ENCODE data around the gene TIMM44.

TIMM44 gene

DNA sequence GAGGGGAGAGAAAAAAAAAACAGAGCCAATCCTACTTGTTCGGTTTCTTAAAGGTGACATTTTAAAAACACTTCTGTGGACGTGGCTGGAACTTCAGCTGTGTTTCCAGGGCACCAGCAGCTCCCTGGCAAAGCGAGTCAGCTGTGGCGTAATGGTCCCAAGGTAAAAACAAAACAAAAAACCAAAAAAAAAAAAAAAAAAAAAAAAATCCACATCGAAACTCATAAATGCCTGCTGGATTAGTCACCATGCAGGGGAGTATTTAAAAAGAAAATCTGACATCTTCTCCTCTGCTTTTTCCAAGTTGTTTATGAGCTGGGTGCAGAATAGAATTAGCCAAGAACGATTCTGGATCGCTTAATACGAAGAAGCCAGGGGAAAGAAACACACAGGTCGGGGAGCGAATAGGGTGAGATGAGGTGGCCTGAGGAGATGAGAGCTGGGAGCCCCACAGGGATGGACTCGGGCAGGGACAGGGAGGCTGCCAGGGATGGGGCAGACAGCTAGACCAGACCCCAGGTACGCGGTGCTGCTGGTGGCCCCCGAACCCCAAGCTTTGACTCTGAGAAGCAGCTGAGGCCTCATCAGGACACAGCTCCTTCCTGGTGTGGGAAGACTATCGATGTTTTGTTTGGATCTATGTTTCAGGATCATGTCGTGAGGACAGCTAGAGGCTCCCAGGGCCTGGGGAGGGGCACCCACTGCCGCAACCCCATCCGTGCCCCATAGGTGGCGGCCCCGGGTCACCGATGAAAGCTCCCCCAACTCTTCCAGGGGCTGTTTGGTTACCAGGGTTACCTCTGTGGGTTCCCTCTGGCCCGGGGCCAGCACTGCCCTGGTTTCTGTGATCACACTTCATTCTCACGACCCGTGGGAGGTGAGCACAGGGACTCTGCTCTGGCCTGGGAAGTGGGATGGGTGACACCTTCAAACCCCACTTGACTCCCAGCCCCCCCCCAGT, 14.4 kb downstream of the TIMM44 start:
- Mint-ChIP-seq H3K27ac (peak overlapping the region; percentile 50), H3K4me1 (peaks cover 12% of the 10 kb centered on the region), H3K36me3 (peaks cover 3% of the 10 kb centered on the region), H3K27me3 (peaks cover 1% of the 10 kb centered on the region), H3K4me3 (no peak overlapping the region), H3K9me3 (no peaks in the 10 kb centered on the region)
- DNase-seq (ENCODE audit: low spot score in 2 of 2): peak in 1 of 2 donors; percentile 71
- ATAC-seq (ENCODE audit: low read depth): peak; percentile 65

DNA sequence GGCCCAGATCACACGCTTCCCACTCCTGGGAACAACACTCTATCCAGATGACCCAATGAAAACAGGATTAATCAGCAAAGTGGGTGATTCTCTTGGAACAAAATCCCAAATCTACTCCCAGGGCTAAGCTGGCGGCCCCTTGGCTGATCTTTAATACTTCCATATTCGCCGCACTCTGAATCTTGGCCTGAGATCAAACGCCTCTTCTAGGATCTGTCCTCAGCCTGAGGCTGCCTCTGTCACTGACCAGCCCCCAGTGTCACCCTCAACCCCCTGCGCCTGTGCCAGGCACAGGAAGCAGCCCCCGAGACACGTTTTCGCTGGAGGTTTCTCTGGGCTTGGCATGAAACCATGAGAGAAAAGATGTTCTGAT, 15.1 kb downstream of the TIMM44 start:
- peaks cover 1% of the 10 kb centered on the region for H3K27me3 Mint-ChIP-seq

DNA sequence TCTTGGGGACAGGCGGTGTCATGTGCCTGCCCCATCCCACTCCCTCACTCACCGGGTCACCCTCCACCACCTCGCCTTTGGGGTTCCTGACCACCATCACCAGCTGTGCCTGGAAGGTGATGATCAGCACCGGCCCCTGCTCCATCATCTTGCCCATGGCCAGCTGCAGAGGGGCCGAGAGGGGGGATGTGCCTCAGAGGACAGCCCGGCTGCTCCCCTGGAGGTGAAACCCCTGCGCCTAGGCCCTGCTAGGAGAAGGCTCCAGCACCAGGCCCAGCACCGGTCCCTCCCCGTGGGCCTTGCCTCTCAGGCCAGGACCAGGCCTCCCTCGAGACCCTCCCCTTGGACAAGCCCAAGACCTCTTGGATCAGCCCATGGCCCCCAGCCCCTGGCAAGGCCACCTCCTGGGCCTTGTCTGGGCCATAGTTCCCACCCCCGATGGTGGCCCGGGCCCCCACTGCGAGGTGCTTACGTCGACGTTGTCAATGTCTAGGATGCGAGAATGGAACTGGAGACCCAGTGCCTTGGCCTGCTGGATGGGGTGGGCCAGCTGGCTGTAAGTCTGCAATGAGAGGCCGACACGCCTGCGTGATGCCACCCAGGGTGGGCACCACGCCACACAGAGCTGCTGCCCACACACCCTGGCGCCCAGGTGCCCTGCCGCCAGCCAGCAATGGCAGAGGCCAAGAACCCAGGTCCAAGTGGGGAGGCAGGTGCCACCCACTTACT, 15.7 kb downstream of the TIMM44 start:
- peak in 1 of 2 donors; percentile 20 for DNase-seq (ENCODE audit: low spot score in 2 of 2)
- Mint-ChIP-seq H3K9me3 (no peaks in the 10 kb centered on the region), H3K27ac (peak overlapping the region; percentile 14)

More for the DNA sequence above, 15.1 kb downstream of the TIMM44 start:
- Mint-ChIP-seq H3K9me3 (no peaks in the 10 kb centered on the region), H3K27ac (peak overlapping the region; percentile 14), H3K4me3 (no peak overlapping the region), H3K4me1 (peaks cover 12% of the 10 kb centered on the region), H3K36me3 (peaks cover 3% of the 10 kb centered on the region)
- ATAC-seq (ENCODE audit: low read depth) (no peak), DNase-seq (ENCODE audit: low spot score in 2 of 2) (no peak)

DNA sequence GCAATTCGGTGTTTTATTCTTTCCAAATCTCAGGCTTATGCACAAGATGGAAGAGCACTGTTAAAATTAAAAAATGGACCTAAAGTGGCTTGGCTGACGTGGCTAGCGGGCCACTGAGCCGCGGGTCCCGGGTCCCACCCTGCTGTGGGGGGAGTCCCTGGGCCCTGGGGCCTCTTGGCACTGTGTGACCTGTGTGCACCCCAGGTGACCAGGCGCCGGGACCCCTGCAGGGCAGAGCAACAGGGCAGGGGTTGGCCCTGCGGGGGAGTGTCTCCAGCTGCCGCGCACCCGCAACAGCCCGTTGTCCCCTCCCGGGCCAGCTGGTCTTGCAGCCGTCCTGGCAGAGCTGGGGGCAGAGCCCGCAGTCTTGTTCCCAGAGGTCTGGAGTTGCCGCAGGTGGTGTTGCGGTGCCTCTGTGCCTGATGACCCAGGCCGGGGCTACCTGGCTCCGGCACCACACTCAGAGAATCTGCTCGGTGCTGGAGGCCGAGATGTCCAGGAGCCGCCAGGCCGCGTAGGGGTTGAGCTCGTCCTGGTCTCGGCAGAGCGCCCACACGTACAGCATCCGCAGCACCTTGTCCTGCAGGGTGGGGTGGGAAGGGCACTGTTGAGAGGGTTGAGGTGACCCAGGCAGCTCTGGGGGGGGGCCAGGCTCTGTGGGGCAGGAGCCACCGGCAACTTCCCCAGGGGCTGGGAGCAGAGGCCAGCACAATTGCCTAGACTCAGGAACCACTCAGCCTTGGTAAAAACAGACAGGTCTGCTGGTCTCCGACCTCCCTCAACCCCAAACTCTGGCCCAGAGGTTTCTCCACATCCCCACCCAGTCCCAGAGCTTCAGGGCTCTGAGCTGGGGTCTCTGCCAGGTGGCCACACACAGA, 16.5 kb downstream of the TIMM44 start:
- peaks cover 1% of the 10 kb centered on the region for H3K27me3 Mint-ChIP-seq
- peak in 1 of 2 donors; percentile 13 for DNase-seq (ENCODE audit: low spot score in 2 of 2)
- no peaks in the 10 kb centered on the region for H3K9me3 Mint-ChIP-seq
- H3K27ac Mint-ChIP-seq: no peak overlapping the region
- ATAC-seq (ENCODE audit: low read depth): no peak
- H3K36me3 Mint-ChIP-seq: peaks cover 10% of the 10 kb centered on the region
- peaks cover 14% of the 10 kb centered on the region for H3K4me1 Mint-ChIP-seq
- H3K4me3 Mint-ChIP-seq: peak overlapping the region; percentile 81

More for the DNA sequence above, 15.7 kb downstream of the TIMM44 start:
- Mint-ChIP-seq H3K27me3 (peaks cover 1% of the 10 kb centered on the region), H3K4me3 (no peak overlapping the region), H3K4me1 (peaks cover 14% of the 10 kb centered on the region), H3K36me3 (peaks cover 6% of the 10 kb centered on the region)
- ATAC-seq (ENCODE audit: low read depth): no peak

DNA sequence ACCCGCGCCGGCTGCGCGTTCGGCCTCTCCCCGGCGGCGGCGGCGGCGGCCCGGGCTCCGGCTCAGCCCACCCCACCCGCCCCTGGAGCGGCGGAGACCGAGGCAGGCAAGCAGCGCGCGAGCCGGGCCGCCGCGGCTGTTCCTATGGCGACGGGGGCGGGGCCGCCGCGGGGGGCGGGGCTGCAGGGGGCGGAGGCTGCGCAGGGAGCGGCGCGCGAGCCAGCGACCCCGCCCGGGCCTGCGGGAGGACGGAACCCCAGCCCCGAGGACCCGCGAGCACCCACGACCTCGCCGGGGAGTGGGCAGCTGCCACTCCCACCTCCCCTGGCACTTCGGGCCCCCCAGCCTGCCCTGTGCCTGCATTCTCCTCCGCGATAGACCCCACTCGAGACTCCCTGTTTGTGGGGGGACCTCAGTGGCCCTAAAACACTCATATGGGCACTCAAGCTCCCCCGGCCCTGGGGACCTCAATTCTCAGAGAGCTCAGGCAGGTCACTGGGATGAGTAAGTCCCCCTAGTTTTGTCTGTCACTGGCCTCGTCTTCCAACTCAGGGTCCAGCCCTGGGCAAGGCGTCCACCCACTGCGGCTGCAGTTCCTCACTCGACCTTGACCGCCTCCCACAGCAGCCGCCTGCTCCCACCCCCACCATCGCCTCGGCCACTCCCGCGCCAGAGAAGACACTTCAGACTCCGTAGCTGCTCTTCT, 17.3 kb downstream of the TIMM44 start, which contains the start of gene CTXN1:
TSS of gene CTXN1 (minus strand) at position 115 of the 706 bp plus-strand sequence. CDS start 597 bp downstream, outside the sequence.
- H3K4me3 Mint-ChIP-seq: peak within 1 kb of the TSS; percentile 81
- DNase-seq (ENCODE audit: low spot score in 2 of 2): peak; percentile 75 to 77
- no peaks in the 10 kb centered on the region for H3K9me3 Mint-ChIP-seq
- peaks cover 14% of the 10 kb centered on the region for H3K4me1 Mint-ChIP-seq
- H3K36me3 Mint-ChIP-seq: peaks cover 9% of the 10 kb centered on the region
- H3K27ac Mint-ChIP-seq: no peak within 1 kb of the TSS
- ATAC-seq (ENCODE audit: low read depth): peak; percentile 65
- H3K27me3 Mint-ChIP-seq: peaks cover 1% of the 10 kb centered on the region

DNA sequence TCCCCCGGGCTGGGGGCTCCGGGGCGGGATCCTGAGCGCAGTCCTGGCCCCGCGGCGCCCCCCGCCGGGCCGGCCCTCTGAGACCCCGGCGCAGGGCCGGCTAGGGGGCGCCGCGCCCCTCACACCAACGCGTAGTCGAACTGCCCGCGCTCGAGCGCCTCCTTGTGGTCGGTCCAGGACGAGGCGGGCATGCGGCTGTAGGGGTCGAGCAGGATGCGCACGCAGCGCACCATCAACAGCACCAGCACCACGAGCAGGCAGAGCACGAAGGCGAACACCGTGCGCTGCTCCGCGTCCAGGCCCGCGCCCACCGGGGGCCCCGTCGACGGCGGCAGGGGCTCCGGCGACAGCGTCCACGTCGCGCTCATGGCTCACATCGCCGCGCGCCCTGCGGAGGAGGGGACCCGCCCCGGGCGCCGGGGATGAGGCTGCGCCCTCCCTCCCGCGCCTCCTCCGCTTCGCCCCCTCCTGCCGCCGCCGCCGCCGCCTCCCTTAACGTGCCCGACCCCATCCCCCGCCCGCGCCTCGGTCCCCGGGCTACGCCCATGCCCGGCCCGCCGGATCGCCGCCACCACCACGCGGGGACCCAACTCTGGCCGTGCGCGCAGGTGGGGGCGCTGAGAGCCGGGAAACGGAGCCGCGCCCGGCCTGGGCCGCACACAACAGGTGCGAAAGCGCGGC, 18.2 kb downstream of the TIMM44 start:
- H3K36me3 Mint-ChIP-seq: peaks cover 9% of the 10 kb centered on the region
- H3K9me3 Mint-ChIP-seq: no peaks in the 10 kb centered on the region
- H3K4me3 Mint-ChIP-seq: peak overlapping the region; percentile 80
- H3K27ac Mint-ChIP-seq: no peak overlapping the region
- peaks cover 18% of the 10 kb centered on the region for H3K4me1 Mint-ChIP-seq
- ATAC-seq (ENCODE audit: low read depth): peak; percentile 16
- DNase-seq (ENCODE audit: low spot score in 2 of 2): peak; percentile 73 to 74
- H3K27me3 Mint-ChIP-seq: peaks cover 1% of the 10 kb centered on the region

DNA sequence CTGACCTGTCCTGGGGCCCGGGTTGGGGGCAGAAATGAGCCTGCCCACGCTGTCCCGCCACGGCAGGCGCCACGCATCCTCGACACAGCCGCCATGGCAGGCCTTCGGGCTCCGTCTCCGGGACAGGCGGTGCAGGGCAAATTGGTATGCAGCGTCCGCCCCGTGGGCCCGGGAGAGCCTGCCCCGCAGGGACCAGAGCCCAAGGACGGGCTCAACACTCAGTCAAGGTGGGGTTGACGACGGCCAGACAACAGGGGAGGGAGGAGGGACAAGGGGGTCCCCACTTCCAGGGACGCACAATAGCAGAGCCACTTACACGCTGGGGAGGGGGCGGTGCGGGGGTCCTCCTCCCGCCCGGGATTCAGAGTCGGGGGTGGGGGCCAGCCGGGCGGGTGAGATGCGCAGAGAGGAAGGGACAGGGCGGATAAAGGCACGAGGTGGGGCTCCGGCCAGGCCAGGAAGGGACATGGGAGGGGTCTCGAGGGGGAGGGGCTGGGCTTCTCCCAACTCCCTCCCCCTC, 18.8 kb downstream of the TIMM44 start:
- H3K4me3 Mint-ChIP-seq: peak overlapping the region; percentile 21
- H3K4me1 Mint-ChIP-seq: peaks cover 22% of the 10 kb centered on the region
- peaks cover 2% of the 10 kb centered on the region for H3K27me3 Mint-ChIP-seq
- ATAC-seq (ENCODE audit: low read depth): no peak
- peaks cover 9% of the 10 kb centered on the region for H3K36me3 Mint-ChIP-seq
- DNase-seq (ENCODE audit: low spot score in 2 of 2): peak in 1 of 2 donors; percentile 13
- no peaks in the 10 kb centered on the region for H3K9me3 Mint-ChIP-seq
- peak overlapping the region; percentile 73 for H3K27ac Mint-ChIP-seq

DNA sequence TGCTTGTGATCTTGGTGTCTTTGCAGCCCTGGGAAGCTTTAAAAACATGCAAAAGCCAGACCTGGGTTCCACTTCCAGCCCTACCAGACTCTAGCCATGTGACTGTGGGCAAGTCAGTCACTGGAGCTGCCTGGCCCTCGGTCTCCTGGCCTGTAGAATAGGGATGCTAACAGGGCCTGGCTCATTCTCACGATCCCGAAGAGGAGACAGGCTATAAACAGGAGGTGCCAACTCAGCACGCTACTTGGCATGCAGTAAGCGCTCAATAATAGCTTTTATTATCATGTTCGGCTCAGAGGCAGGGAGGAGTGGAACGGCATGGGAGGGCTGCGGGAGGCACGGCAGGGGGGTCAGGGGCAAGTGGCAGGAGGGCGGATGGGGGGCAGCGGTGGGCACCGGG, 19.2 kb downstream of the TIMM44 start:
- peaks cover 9% of the 10 kb centered on the region for H3K36me3 Mint-ChIP-seq
- H3K27ac Mint-ChIP-seq: peak overlapping the region; percentile 73
- H3K4me3 Mint-ChIP-seq: peak overlapping the region; percentile 62
- H3K4me1 Mint-ChIP-seq: peaks cover 22% of the 10 kb centered on the region
- no peaks in the 10 kb centered on the region for H3K9me3 Mint-ChIP-seq
- DNase-seq (ENCODE audit: low spot score in 2 of 2): peak in 1 of 2 donors; percentile 13
- H3K27me3 Mint-ChIP-seq: peaks cover 4% of the 10 kb centered on the region
- no peak for ATAC-seq (ENCODE audit: low read depth)

DNA sequence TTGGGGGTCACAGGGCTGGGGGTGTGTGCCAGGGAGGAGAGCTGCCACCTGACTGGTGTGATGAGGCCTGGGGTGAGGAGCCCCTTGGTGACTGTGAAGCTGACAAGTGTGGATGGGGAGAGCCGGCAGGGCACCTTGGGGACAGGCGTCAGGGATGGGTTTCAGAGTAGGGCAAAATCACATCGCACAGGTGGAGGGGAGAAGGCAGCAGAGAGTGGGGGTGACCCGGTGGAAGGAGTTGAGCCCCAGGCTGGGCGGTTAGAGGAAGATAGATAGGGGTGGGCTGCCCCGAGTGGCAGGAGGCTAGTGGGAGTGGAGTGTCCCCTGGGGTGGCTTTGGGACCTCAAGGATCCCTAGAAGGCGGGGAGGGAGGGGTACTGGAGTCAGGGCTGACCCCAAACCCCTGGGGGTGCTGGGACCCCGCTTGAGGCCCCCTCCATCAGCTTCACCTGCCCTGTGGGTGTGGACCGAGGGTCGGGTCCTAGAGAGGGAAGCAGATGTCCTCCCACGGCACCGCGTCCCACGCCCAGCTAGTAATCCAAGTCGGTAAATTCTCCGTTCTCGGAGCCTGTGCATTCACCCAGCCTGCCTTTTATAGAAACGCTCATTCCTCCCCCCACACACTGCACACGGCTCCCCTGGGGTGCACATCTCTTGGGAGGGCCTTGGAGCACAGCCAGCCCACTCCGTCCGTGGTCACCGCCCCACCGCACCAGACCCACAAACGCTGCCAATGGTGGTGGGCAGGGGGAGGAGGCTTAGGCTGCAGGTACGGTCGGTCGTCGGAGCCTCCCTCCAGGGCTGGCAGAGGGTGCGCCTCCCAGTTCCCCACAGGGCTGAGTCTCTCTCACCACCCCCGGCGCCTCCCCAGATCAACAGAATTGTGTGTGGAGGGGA, 19.9 kb downstream of the TIMM44 start:
- H3K27me3 Mint-ChIP-seq: peaks cover 4% of the 10 kb centered on the region
- H3K4me3 Mint-ChIP-seq: peak overlapping the region; percentile 25
- H3K9me3 Mint-ChIP-seq: no peaks in the 10 kb centered on the region
- H3K4me1 Mint-ChIP-seq: peaks cover 18% of the 10 kb centered on the region
- no peak overlapping the region for H3K27ac Mint-ChIP-seq
- peaks cover 9% of the 10 kb centered on the region for H3K36me3 Mint-ChIP-seq
- no peak for ATAC-seq (ENCODE audit: low read depth)
- DNase-seq (ENCODE audit: low spot score in 2 of 2): no peak

DNA sequence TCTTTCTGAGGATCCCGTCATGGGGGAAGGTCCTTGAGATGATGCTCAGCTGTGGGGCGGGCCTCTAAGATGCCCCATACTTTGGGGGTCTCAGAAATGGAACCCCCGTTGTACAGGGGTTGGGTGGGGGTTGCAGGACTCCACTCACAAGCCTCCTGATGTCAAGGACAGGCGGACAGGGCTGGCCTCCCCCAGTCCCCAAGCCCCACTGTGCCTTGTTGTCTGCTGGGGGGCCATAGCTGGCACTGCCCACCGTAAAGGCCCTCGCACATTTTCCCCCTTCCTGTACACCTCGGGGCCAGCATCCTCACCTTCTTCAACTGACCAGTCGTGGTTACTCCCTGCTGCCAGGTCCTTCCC, 20.6 kb downstream of the TIMM44 start:
- ATAC-seq (ENCODE audit: low read depth) (no peak), DNase-seq (ENCODE audit: low spot score in 2 of 2) (no peak)
- peaks cover 9% of the 10 kb centered on the region for H3K36me3 Mint-ChIP-seq
- H3K27me3 Mint-ChIP-seq: peaks cover 6% of the 10 kb centered on the region
- H3K9me3 Mint-ChIP-seq: no peaks in the 10 kb centered on the region
- H3K27ac Mint-ChIP-seq: no peak overlapping the region
- H3K4me3 Mint-ChIP-seq: no peak overlapping the region
- H3K4me1 Mint-ChIP-seq: peaks cover 20% of the 10 kb centered on the region

DNA sequence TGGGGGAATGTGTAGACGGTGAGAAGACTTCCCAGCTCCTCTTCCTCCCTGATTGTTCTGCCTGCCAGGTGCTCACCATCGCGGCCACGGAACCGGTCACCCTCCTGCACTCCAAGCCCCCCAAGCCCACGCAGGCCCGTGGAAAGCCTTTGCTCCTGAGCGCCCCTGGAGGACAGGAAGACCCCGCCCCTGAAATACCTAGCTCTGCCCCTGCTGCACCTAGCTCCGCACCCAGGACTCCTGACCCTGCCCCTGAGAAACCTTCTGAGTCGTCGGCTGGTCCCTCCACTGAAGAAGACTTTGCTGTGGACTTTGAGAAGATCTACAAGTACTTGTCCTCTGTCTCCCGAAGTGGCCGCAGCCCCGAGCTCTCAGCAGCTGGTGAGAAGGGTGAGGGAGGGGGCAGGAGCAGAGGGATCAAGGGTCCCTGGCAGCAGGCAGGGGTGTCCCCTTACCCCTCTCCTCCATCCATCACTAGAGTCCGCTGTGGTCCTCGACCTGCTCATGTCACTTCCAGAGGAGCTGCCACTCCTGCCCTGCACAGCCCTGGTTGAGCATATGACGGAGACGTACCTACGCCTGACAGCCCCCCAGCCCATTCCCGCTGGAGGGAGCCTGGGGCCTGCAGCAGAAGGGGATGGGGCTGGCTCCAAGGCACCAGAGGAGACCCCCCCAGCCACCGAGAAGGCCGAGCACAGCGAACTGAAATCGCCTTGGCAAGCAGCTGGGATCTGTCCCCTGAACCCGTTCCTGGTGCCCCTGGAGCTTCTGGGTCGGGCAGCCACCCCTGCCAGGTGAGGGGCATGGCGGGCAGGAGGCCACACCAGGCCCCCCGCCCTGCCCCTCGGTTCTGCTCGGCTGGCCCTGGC, 21.3 kb downstream of the TIMM44 start:
- Mint-ChIP-seq H3K4me1 (peaks cover 20% of the 10 kb centered on the region), H3K36me3 (peaks cover 7% of the 10 kb centered on the region), H3K9me3 (no peaks in the 10 kb centered on the region), H3K27me3 (peaks cover 8% of the 10 kb centered on the region), H3K4me3 (no peak overlapping the region), H3K27ac (no peak overlapping the region)
- ATAC-seq (ENCODE audit: low read depth): no peak
- DNase-seq (ENCODE audit: low spot score in 2 of 2): no peak

Data from memory B cell (primary cell).